GM08714 (cell line): ENCODE data around the gene KCNT1.

Source experiments
- H3K4me3 ChIP-seq: fragments of 200-500 bp; sonication (Bioruptor generic); 2 replicates; pipeline ENCODE4 v1.5.1; 2014; ENCODE audit warnings: mild to moderate bottlenecking, low read length, inconsistent platforms
- ZNF274 ChIP-seq: IDR thresholded peaks from 2 replicates; pipeline ENCODE4 v1.6.1; 2012; ENCODE audit warnings: mild to moderate bottlenecking, low read depth, low read length

The KCNT1 gene

GRCh38 chr9:135811801-135812200 lies 109.8 kb downstream of the KCNT1 start:
- no peak for TF ChIP-seq ZNF274

DNA sequence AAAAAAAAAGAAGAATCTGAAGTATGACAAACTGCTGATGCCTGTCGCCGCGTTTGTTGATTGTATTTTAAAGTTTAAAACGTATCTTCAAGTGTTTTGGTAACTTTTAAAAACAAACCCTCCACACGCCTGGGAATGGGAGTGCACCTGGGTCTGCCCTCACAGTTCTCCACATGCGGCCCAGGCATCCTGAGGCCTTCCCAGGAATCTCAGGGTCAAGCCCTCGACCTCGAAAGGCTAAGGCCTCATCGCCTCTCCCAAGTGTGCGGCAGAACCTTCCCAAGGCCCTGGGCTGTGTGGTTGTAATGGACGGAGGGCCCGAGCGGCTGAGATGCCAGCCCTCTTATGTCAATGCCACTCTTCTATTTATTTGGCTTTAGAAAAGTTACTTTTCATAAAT lies 111.0 kb downstream of the KCNT1 start:
- TF ChIP-seq ZNF274, result no peak
- no peak overlapping the region for H3K4me3 ChIP-seq

More at GRCh38 chr9:135811801-135812200, 109.8 kb downstream of the KCNT1 start:
- H3K4me3 ChIP-seq, result no peak overlapping the region

DNA sequence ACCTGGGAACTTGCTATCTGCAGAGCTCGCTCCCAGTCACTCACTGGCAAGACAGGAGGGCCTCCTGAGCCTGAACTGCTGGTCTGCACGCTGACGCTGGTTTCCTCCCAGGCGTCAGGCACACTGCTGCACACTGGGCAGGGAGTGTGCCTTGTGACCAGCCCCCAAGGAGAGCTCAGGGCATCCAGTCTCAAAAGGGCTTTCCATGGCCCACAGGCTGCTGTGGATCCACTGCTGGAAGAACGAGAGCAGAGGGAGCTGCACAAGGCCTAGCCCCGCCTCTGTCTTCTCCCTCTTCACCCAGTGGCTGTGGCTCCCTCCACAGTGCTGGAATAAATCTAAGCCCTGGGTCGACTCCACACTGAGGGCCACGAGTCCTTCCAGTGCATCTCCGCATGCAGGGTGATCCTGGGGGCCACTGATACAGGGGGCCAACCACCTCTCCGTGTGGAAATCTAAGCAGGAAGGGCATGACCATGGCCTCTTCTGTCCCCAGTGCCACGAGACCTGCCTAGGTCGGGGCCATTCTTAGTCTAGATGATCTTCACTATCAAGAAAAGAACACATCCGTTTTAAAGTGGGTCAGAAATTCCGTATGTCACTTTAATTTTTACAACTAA lies 111.8 kb downstream of the KCNT1 start:
- H3K4me3 ChIP-seq, result no peak overlapping the region
- no peak for TF ChIP-seq ZNF274

DNA sequence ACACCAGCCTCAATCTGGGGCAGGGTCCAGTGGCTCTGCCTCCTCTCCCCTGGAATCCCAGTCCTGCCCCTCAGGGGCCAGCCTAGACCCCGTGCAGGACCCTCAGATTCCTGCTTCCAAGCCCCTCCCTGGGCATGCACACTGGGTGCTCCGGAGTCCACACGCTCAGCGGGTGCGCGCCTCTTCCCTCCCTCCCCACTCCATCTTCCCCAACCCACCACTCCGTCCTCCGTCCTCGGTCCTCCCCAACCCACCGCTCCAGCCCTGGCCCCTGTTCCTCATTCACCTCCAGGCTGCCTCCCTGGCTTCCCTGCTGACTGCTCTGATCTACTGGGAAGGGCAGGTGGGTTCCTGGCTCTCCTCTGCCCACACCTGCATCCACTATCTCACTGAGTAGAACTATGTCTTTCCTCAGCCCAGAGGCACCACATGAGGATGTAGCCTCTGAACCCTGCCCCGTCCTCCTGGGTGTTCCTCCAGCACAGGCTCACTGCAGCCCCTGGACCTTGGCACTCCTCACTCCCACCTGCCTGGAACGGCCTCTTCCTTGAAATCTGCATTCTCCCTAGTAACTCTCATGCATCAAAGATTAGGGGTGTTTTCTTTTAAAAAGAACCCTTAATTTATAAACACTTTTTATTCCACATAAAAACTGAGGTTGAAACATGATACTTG lies 112.6 kb downstream of the KCNT1 start:
- no peak overlapping the region for H3K4me3 ChIP-seq
- TF ChIP-seq ZNF274, result no peak

DNA sequence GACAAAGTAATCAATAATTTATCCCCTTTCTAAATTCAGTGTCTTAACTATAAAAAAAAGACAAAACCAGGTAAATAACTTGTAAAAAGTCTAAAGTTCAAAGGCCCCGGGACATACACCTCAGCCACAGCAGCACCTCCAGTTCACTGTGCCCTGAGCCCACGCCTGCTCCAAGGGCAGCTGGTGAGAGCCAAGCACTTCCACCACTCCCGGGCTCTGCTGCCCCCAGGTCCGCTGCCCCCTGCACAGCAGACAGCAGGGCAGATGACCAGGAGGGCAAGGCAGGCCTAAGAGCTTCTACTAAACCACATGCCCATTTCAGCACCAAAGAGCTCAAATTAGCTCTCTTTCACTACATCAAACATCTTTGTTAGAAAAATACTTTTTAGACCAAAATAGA lies 113.4 kb downstream of the KCNT1 start:
- no peak overlapping the region for H3K4me3 ChIP-seq
- no peak for TF ChIP-seq ZNF274

DNA sequence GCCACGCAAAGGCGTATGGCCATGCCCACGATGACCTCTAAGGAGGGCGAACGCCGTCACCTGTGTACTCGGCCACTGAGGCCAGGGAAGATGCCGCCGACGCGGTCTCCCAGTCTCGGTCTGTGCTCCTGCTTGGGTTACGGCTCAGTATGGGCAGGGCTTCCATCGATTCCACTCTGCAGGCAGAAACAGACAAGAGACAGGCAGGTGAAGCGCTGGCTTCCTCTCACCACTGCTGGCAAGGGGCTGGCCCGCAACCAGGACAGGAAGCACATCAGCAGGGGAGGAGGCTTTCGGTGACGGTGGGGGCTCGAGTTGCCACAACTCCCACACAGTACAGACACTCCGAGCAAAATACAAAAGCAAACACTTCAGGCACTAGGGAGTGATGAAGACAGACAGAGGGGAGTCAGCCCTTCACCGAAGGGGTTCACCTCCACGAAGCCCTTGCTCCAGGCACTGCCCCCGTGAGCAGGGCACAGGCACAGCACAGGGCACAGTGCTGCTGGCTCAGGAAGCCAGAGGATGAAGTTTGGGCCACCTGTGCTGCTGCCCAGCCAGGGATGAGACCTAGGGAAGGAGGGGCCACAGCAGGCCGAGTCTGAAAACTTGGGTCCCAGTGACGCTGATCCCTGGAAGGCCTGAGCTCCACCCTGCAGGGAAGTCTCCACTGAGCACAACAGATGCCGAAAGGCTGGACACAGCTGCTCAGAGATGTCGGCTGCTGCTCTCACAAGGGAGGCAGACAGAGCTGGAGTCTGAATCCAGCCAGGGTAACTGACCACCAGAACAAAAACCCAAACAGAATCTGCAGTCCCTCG lies 114.1 kb downstream of the KCNT1 start:
- no peak overlapping the region for H3K4me3 ChIP-seq
- no peak for TF ChIP-seq ZNF274

DNA sequence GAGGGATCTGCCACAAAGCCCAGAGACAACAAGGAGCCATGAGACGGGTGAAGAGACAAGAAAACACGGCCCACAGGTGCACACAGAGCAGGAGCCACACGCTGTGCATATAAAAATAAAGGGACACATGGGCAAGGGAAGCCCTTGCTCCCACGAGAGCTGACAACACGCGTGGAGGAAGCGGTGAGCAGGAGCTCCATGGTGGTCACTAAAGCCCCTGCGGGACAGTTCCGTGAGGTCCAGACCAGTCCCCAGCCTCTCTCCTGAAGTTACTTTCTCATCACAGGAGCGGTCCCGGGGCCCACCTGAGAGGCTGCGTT lies 114.6 kb downstream of the KCNT1 start:
- H3K4me3 ChIP-seq, result no peak overlapping the region
- TF ChIP-seq ZNF274, result no peak

- TF ChIP-seq ZNF274, result no peak
- H3K4me3 ChIP-seq, result no peak overlapping the region
Measured at GRCh38 chr9:135817951-135818717, 116.1 kb downstream of the KCNT1 start.

GRCh38 chr9:135818718-135819475 lies 116.9 kb downstream of the KCNT1 start:
- no peak overlapping the region for H3K4me3 ChIP-seq

GRCh38 chr9:135819905-135820304 lies 117.9 kb downstream of the KCNT1 start:
- no peak overlapping the region for H3K4me3 ChIP-seq
- no peak for TF ChIP-seq ZNF274

More at GRCh38 chr9:135818718-135819475, 116.9 kb downstream of the KCNT1 start:
- TF ChIP-seq ZNF274, result no peak

DNA sequence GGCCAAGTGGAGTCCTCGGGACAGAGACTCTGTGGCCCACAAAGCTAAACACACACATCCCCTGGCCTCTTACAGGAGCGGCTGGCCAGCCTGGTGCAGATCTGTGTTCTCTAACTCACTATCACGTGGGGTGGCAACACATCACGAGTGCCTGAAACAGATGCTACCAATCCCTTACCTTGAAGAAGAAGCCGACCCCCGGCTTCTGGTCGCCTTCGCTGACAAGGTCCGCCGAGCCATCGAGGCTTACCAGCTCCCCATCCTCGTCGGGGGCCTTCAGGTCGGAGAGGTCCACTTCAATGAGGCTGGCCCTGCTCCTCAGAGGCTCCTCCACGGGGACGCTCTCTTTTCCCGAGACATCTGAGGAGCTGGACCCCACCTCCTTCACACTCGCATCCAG lies 118.7 kb downstream of the KCNT1 start:
- TF ChIP-seq ZNF274, result no peak
- H3K4me3 ChIP-seq, result no peak overlapping the region

DNA sequence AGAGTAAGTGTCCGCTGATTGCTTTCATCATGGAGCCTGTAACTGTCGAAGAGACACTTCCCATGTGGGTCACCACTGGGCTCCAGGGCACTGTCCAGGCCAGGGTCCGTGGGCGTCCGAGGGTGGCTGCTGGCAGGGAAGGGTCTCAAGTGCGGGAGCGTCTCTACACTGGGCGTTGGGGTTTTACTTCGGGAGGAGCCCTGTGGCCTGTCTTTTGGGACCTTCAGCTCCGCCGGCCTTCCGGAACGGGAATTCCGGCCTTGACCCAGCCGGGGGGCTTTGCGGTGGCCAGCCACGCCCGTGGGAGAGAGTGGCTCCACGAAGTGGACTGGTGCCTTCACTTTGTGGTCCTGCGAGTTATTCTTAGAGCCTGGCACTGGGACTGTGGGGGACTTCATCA lies 119.1 kb downstream of the KCNT1 start:
- no peak for TF ChIP-seq ZNF274
- H3K4me3 ChIP-seq, result no peak overlapping the region

GRCh38 chr9:135821733-135822373 lies 119.9 kb downstream of the KCNT1 start:
- TF ChIP-seq ZNF274, result no peak
- H3K4me3 ChIP-seq, result no peak overlapping the region
